GM21515 (cell line): ENCODE measurements around the gene CENPF.

Experiments
- ATAC-seq: cut with Tn5 transposase; IDR thresholded peaks from one replicate; pipeline ENCODE4 v1.9.1; 2021; ENCODE audit not compliant: unreplicated experiment

Gene CENPF

GRCh38 chr1:214615109-214615508, 12.1 kb downstream of the CENPF start:
- ATAC-seq, result no peak

- no peak for ATAC-seq
Measured at GRCh38 chr1:214615871-214616270, 12.9 kb downstream of the CENPF start.

GRCh38 chr1:214617246-214617645, 14.3 kb downstream of the CENPF start:
- no peak for ATAC-seq

GRCh38 chr1:214617843-214618242, 14.8 kb downstream of the CENPF start:
- no peak for ATAC-seq

GRCh38 chr1:214621236-214621635, 18.2 kb downstream of the CENPF start:
- ATAC-seq, result no peak

GRCh38 chr1:214623430-214623829, 20.4 kb downstream of the CENPF start:
- ATAC-seq, result no peak

- ATAC-seq, result no peak
Measured at GRCh38 chr1:214632091-214632490, 29.1 kb downstream of the CENPF start.

- ATAC-seq, result no peak
Measured at GRCh38 chr1:214633686-214634085, 30.7 kb downstream of the CENPF start.

GRCh38 chr1:214634267-214634666, 31.3 kb downstream of the CENPF start:
- no peak for ATAC-seq

- no peak for ATAC-seq
Measured at GRCh38 chr1:214635086-214635485, 32.1 kb downstream of the CENPF start.

GRCh38 chr1:214635506-214635905, 32.5 kb downstream of the CENPF start:
- no peak for ATAC-seq

GRCh38 chr1:214636436-214636835, 33.4 kb downstream of the CENPF start:
- no peak for ATAC-seq

GRCh38 chr1:214637125-214637524, 34.1 kb downstream of the CENPF start:
- no peak for ATAC-seq

GRCh38 chr1:214637722-214638458, 34.9 kb downstream of the CENPF start:
- ATAC-seq, result no peak

- no peak for ATAC-seq
Measured at GRCh38 chr1:214638459-214638807, 35.4 kb downstream of the CENPF start.

- ATAC-seq, result no peak
Measured at GRCh38 chr1:214638997-214639396, 36.0 kb downstream of the CENPF start.

GRCh38 chr1:214640431-214641213, 37.6 kb downstream of the CENPF start:
- no peak for ATAC-seq

GRCh38 chr1:214641214-214641895, 38.4 kb downstream of the CENPF start:
- ATAC-seq, result no peak

GRCh38 chr1:214643030-214643429, 40.0 kb downstream of the CENPF start:
- no peak for ATAC-seq

- ATAC-seq, result no peak
Measured at GRCh38 chr1:214645712-214646111, 42.7 kb downstream of the CENPF start.

- ATAC-seq, result no peak
Measured at GRCh38 chr1:214648801-214649200, 45.8 kb downstream of the CENPF start.

- ATAC-seq, result no peak
Measured at GRCh38 chr1:214649607-214650006, 46.6 kb downstream of the CENPF start.
